Uterus (tissue), 2 donors: ENCODE measurements around the gene ZNF516.

Experiments used
- CTCF ChIP-seq, 4 experiments: fragments of 200-600 bp in 2 of 4; fragments of 450-650 bp in 2 of 4; sonication (generic) in 2 of 4; IDR thresholded peaks; one replicate each; pipeline ENCODE4 v1.5.1; 2016 to 2019; ENCODE audit warnings: antibody characterized with exemption in 4 of 4, mild to moderate bottlenecking in 2 of 4, moderate library complexity in 1 of 4
- POLR2A ChIP-seq, 2 donors: fragments of 450-650 bp; IDR thresholded peaks; one replicate each; pipeline ENCODE4 v1.6.1; 2016; ENCODE audit warnings: antibody characterized with exemption in 2 of 2, mild to moderate bottlenecking in 1 of 2, moderate library complexity in 1 of 2

- no peak for TF ChIP-seq CTCF (IDR thresholded peaks at IDR 0.05)
- no peak for TF ChIP-seq POLR2A (IDR thresholded peaks at IDR 0.05)
These were observed 34.6 kb downstream of the ZNF516 start for GRCh38 chr18:76460482-76460881.
